ENCODE data around the gene PCDHA1. TPM values are rescaled to one million over a fixed set of nuclear protein-coding genes. Genes with fewer than 3 reads are reported as not detected.

PCDHA1 gene
- total RNA-seq, 6 experiments from 2014 or later, result 0.09 to 0.22 (median 0.14) TPM

DNA sequence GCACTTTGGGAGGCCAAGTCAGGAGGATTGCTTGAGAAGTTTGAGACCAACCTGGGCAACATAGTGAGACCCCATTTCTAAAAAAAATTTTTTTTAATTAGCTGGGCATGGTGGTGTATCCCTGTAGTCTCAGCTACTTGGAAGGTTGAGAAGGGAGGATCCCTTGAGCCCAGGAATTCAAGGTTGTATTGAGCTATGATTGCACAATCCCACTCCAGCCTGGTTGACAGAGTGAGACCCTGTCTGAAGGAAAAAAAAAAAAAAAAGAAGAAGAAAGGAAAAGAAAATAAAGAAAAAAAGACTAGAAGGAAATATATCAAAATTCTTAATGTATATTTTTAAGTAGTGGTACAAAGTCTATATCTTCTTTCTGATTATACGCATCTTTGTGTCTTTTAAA, 236.4 kb downstream of the PCDHA1 start:
- Mint-ChIP-seq H3K4me1 (ENCODE audit: low read depth) (no peaks in the 10 kb centered on the region), H3K27me3 (ENCODE audit: insufficient read depth) (no peaks in the 10 kb centered on the region), H3K27ac (no peak overlapping the region), H3K36me3 (ENCODE audit: low read depth) (no peaks in the 10 kb centered on the region), H3K4me3 (no peak overlapping the region), H3K9me3 (peaks cover 19% of the 10 kb centered on the region)
- DNase-seq, result no peak
- TF ChIP-seq, protein P1, sequence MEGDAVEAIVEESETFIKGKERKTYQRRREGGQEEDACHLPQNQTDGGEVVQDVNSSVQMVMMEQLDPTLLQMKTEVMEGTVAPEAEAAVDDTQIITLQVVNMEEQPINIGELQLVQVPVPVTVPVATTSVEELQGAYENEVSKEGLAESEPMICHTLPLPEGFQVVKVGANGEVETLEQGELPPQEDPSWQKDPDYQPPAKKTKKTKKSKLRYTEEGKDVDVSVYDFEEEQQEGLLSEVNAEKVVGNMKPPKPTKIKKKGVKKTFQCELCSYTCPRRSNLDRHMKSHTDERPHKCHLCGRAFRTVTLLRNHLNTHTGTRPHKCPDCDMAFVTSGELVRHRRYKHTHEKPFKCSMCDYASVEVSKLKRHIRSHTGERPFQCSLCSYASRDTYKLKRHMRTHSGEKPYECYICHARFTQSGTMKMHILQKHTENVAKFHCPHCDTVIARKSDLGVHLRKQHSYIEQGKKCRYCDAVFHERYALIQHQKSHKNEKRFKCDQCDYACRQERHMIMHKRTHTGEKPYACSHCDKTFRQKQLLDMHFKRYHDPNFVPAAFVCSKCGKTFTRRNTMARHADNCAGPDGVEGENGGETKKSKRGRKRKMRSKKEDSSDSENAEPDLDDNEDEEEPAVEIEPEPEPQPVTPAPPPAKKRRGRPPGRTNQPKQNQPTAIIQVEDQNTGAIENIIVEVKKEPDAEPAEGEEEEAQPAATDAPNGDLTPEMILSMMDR (IDR thresholded peaks at IDR 0.05), result no peak

DNA sequence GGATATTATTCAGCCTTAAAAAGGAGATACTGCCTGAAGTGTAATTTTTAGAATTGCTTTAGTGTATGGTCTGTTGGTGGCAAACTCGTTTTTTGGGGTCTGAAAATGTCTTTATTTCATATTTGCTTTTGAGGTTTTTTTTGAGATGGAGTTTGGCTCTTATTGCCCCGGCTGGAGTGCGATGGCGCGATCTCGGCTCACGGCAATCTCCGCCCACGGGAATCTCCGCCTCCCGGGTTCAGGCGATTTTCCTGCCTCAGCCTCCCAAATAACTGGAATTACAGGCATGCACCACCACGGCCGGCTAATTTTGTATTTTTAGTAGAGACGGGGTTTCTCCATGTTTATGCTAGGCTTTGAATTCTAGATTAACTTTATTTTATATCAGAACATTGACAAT, 245.1 kb downstream of the PCDHA1 start:
- no peak overlapping the region for H3K4me3 Mint-ChIP-seq
- H3K4me1 Mint-ChIP-seq (ENCODE audit: low read depth), result no peaks in the 10 kb centered on the region
- peaks cover 4% of the 10 kb centered on the region for H3K9me3 Mint-ChIP-seq
- TF ChIP-seq, protein P1 (IDR thresholded peaks at IDR 0.05), result no peak
- no peak for DNase-seq
- no peaks in the 10 kb centered on the region for H3K36me3 Mint-ChIP-seq (ENCODE audit: low read depth)
- H3K27ac Mint-ChIP-seq, result no peak overlapping the region
- no peaks in the 10 kb centered on the region for H3K27me3 Mint-ChIP-seq (ENCODE audit: insufficient read depth)

DNA sequence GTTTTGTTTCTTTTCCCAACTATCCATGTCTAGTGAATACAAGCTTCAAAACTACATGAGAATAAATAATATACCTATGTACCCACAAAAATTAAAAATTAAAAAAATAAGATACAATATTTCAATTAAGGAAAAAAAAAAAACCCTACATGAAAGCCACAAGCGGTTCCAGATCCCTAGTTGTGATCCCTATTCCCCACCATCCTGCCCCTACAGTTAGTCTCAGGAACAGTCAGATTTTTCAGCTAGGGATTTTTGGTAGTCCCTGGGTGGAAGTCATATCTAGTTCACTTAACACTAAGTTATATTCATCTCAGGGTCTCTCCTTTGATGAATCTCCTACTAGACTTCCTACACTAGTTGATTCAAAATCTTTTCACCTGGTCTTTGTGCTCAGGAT, 246.7 kb downstream of the PCDHA1 start:
- Mint-ChIP-seq H3K9me3 (peaks cover 11% of the 10 kb centered on the region), H3K27ac (no peak overlapping the region), H3K4me3 (no peak overlapping the region), H3K36me3 (ENCODE audit: low read depth) (no peaks in the 10 kb centered on the region), H3K4me1 (ENCODE audit: low read depth) (no peaks in the 10 kb centered on the region), H3K27me3 (ENCODE audit: insufficient read depth) (no peaks in the 10 kb centered on the region)
- DNase-seq, result no peak
- TF ChIP-seq, protein P1 (IDR thresholded peaks at IDR 0.05), result no peak

DNA sequence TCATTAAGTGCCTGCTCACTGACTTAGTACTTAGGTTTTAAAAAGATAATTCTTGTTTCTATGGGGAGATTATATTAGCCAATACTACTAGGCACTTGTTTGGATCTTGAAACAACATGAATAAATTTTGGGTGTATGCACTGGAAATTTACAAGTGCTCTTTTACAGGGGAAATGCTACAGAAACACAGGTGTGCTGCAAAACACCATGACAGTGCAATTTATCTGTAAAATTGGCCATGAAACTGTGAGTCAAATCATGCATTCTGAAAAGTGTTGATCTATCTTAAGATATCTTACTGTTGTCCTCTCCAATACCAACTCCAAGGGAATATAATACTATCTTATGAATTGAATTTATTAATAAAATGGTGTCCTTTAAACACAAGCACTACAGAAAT, 253.1 kb downstream of the PCDHA1 start:
- Mint-ChIP-seq H3K4me3 (no peak overlapping the region), H3K27me3 (ENCODE audit: insufficient read depth) (no peaks in the 10 kb centered on the region)

DNA sequence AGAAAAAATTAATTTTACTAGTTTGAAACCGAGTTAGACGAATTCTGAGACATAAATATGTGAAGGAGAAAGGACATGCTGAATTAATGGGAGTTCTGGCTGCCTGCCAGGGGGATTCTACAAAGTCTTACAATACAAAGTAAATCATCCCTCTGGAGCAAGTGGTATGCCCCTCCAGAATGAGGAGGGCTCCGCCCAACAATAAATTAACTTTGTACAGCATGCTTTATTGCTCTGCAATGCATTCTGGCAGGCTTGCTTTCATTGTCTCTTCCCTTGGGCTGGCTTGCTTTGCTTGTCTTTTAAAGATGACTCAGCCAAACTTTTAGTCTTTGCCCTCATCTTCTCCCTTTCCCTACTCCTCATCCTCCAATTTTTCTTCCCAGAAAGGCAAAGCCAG, 253.6 kb downstream of the PCDHA1 start:
- Mint-ChIP-seq H3K36me3 (ENCODE audit: low read depth) (no peaks in the 10 kb centered on the region), H3K4me3 (no peak overlapping the region), H3K9me3 (peaks cover 14% of the 10 kb centered on the region), H3K4me1 (ENCODE audit: low read depth) (no peaks in the 10 kb centered on the region), H3K27ac (no peak overlapping the region), H3K27me3 (ENCODE audit: insufficient read depth) (no peaks in the 10 kb centered on the region)
- TF ChIP-seq, protein P1 (IDR thresholded peaks at IDR 0.05), result no peak
- no peak for DNase-seq

More for the DNA sequence above, 253.1 kb downstream of the PCDHA1 start:
- no peak overlapping the region for H3K27ac Mint-ChIP-seq
- H3K9me3 Mint-ChIP-seq, result peaks cover 11% of the 10 kb centered on the region
- no peak for DNase-seq
- no peaks in the 10 kb centered on the region for H3K36me3 Mint-ChIP-seq (ENCODE audit: low read depth)
- no peaks in the 10 kb centered on the region for H3K4me1 Mint-ChIP-seq (ENCODE audit: low read depth)
- TF ChIP-seq, protein P1 (IDR thresholded peaks at IDR 0.05), result no peak

Measured in HFFc6 (cell line).